OCI-LY1 (cell line): ENCODE measurements around the gene NACC1.
A peak's percentile ranks its signal among the peaks of the same experiment; 100 is the strongest.
"Not testable (repeated sequence)": the region's sequence is repeated elsewhere in the genome, so short reads cannot be mapped to it uniquely, and the experiment has no call there.

ENCODE experiments used
- H2AFZ ChIP-seq: fragments of 200-600 bp; sonication (generic), shearing (Covaris generic); 2 replicates; pipeline ENCODE4 v1.6.0; 2014; ENCODE audit warnings: antibody characterized with exemption, mild to moderate bottlenecking, low read length
- H3F3A ChIP-seq: fragments of 200-600 bp; sonication (generic), shearing (Covaris generic); 2 replicates; pipeline ENCODE4 v1.6.0; 2014; ENCODE audit warnings: mild to moderate bottlenecking, antibody characterized with exemption, low read length, moderate library complexity; ENCODE audit not compliant: insufficient read depth
- H3K27ac ChIP-seq: fragments of 200-600 bp; sonication (generic); 2 replicates; pipeline ENCODE4 v1.5.1; 2014; ENCODE audit warnings: low read length, mixed run types, mild to moderate bottlenecking, low read depth; ENCODE audit not compliant: poor library complexity, severe bottlenecking
- H3K27me3 ChIP-seq: fragments of 200-600 bp; sonication (generic); 2 replicates; pipeline ENCODE4 v1.6.0; 2014; ENCODE audit warnings: antibody characterized with exemption, mild to moderate bottlenecking, low read length, moderate library complexity; ENCODE audit not compliant: insufficient read depth
- H3K36me3 ChIP-seq: fragments of 200-600 bp; sonication (generic); 2 replicates; pipeline ENCODE4 v1.6.1; 2014; ENCODE audit warnings: mild to moderate bottlenecking, antibody characterized with exemption, low read length, moderate library complexity, mixed read lengths; ENCODE audit not compliant: insufficient read depth
- H3K4me1 ChIP-seq: fragments of 200-600 bp; sonication (generic); 2 replicates; pipeline ENCODE4 v1.5.1; 2014; ENCODE audit warnings: mild to moderate bottlenecking, low read length, moderate library complexity; ENCODE audit not compliant: insufficient read depth, severe bottlenecking
- H3K4me2 ChIP-seq: fragments of 200-600 bp; sonication (generic), shearing (Covaris generic); 2 replicates; pipeline ENCODE4 v1.6.1; 2014; ENCODE audit warnings: low read length
- H3K4me3 ChIP-seq: fragments of 200-600 bp; sonication (generic); 2 replicates; pipeline ENCODE4 v1.5.1; 2014; ENCODE audit warnings: low read length, low read depth, mild to moderate bottlenecking, mixed read lengths; ENCODE audit not compliant: poor library complexity, severe bottlenecking
- H3K79me2 ChIP-seq: fragments of 200-600 bp; shearing (Covaris generic); 2 replicates; pipeline ENCODE4 v1.6.1; 2016; ENCODE audit warnings: mixed run types, low read length, mixed read lengths; ENCODE audit not compliant: insufficient read depth
- H3K9ac ChIP-seq: fragments of 200-600 bp; sonication (generic), shearing (Covaris generic); 2 replicates; pipeline ENCODE4 v1.6.1; 2014; ENCODE audit warnings: mild to moderate bottlenecking, low read length, mixed read lengths
- H3K9me2 ChIP-seq: fragments of 200-600 bp; sonication (generic), shearing (Covaris generic); 2 replicates; pipeline ENCODE4 v1.6.1; 2014; ENCODE audit warnings: low read depth, mild to moderate bottlenecking, low read length, mixed read lengths
- H3K9me3 ChIP-seq: fragments of 200-600 bp; shearing (Covaris generic); 2 replicates; pipeline ENCODE4 v1.6.1; 2014; ENCODE audit warnings: low read length, mixed read lengths
- H4K20me1 ChIP-seq: fragments of 200-600 bp; sonication (generic), shearing (Covaris generic); 2 replicates; pipeline ENCODE4 v1.6.0; 2016; ENCODE audit warnings: mild to moderate bottlenecking, low read length; ENCODE audit not compliant: insufficient read depth
- EZH2 ChIP-seq: fragments of 200-600 bp; sonication (generic), shearing (Covaris generic); IDR thresholded peaks from 2 replicates; pipeline ENCODE4 v1.8.0; 2017; ENCODE audit warnings: borderline replicate concordance, mixed run types, mild to moderate bottlenecking, antibody characterized with exemption, low read length, moderate library complexity, mixed read lengths
- TF ChIP-seq, protein P1 (sequence below): fragments of 200-600 bp; sonication (generic), shearing (Covaris generic); IDR thresholded peaks from 2 replicates; pipeline ENCODE4 v1.5.1; 2017; ENCODE audit warnings: mild to moderate bottlenecking, antibody characterized with exemption, low read length, moderate library complexity, mixed read lengths

Gene NACC1

DNA sequence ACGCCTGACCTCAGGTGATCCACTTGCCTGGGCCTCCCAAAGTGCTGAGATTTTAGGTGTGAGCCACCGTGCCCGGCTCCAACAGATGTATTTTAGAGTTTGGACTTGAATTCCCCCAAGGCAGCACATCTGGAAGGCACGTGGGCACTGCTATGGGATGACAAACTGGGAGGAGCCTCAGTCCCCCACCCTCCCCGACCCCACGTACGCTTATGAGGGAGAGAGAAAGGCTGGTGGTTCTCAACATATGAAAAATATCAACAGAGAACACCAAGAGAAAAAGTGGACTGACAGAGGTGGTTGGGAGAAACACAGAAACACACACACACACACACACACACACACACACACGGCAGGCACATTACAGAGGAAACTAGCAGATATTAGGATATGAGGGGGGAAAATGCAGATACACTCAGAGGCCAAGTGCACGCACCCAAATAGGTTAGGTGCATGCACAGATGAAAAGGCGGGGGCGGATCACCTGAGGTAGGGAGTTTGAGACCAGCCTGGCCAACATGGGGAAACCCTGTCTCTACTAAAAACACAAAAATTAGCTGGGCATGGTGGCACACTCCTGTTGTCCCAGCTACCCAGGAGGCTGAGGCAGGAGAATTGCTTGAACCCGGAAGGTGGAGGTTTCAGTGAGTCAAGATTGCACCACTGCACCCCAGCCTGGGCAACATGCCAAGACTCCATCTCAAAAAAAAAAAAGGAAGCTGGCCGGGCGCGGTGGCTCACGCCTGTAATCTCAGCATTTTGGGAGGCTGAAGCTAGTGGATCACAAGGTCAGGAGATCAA, 28.9 kb downstream of the NACC1 start:
- TF ChIP-seq EZH2: no peak
- TF ChIP-seq, protein P1, sequence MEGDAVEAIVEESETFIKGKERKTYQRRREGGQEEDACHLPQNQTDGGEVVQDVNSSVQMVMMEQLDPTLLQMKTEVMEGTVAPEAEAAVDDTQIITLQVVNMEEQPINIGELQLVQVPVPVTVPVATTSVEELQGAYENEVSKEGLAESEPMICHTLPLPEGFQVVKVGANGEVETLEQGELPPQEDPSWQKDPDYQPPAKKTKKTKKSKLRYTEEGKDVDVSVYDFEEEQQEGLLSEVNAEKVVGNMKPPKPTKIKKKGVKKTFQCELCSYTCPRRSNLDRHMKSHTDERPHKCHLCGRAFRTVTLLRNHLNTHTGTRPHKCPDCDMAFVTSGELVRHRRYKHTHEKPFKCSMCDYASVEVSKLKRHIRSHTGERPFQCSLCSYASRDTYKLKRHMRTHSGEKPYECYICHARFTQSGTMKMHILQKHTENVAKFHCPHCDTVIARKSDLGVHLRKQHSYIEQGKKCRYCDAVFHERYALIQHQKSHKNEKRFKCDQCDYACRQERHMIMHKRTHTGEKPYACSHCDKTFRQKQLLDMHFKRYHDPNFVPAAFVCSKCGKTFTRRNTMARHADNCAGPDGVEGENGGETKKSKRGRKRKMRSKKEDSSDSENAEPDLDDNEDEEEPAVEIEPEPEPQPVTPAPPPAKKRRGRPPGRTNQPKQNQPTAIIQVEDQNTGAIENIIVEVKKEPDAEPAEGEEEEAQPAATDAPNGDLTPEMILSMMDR: no peak
- Histone ChIP-seq H3F3A (no peaks in the 10 kb centered on the region), H3K4me2 (no peak overlapping the region)

DNA sequence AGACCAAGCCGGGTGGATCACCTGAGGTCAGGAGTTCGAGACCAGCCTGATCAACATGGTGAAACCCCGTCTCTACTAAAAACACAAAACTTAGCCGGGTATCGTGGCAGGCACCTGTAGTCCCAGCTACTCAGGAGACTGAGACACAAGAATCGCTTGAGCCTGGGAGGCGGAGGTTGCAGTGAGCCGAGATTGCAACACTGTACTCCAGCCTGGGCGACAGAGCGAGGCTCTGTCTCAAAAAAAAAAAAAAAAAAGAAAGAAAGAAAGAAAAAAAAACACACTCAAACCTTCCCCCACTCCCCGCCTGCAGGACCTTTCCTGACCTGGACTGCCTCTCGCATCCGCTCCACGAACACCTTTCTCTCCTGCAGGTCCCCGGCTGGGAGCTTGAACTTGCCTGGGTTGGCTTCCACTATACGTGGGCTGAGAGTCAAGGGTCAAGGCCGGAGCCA, 31.1 kb downstream of the NACC1 start:
- not testable (repeated sequence) for H3K9me2 ChIP-seq
- H3K4me1 ChIP-seq: peaks cover 27% of the 10 kb centered on the region

More for the DNA sequence above, 28.9 kb downstream of the NACC1 start:
- Histone ChIP-seq H3K9me3 (no peaks in the 10 kb centered on the region), H4K20me1 (no peaks in the 10 kb centered on the region), H3K4me3 (no peak overlapping the region), H3K79me2 (no peaks in the 10 kb centered on the region), H3K27ac (peak overlapping the region; percentile 7), H3K27me3 (no peaks in the 10 kb centered on the region), H3K36me3 (0 out of 2 replicates have a peak, but pooled peaks cover 9% of the 10 kb centered on the region), H2AFZ (no peak overlapping the region), H3K9ac (no peak overlapping the region), H3K4me1 (peaks cover 5% of the 10 kb centered on the region), H3K9me2 (no peaks in the 10 kb centered on the region)

DNA sequence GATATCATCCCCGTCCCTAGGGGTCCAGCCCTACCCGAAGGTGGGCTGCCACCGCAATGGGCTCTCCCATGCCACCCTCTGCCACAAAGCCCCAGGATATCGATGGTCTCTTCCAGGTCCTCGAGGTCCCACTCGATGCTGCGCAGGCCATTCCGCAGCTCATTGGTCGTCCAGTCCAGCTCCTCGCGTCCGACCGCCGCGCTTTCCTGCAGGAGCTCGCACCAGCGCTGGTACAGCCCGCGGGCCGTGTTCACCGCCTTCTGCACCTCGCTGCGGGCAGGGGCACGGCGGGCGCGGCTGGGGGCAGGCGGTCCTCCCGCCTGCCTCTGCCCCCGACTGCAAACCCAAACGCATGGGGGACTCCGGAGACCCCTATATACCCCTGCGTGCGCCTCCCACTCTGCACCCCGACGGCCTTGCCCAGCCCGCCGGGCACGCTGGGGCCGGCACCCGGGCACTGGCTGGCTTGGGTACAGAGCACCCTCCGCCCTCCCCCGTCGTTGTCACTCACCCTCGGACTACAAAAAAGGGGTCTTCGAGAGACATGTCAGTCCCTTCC, 31.6 kb downstream of the NACC1 start:
- H3K9me2 ChIP-seq: no peaks in the 10 kb centered on the region
- H3K4me1 ChIP-seq: peaks cover 32% of the 10 kb centered on the region
- no peaks in the 10 kb centered on the region for H3F3A ChIP-seq
- H2AFZ ChIP-seq: no peak overlapping the region
- H3K27ac ChIP-seq: peak overlapping the region; percentile 6
- no peaks in the 10 kb centered on the region for H4K20me1 ChIP-seq
- no peak for TF ChIP-seq EZH2
- TF ChIP-seq, protein P1: no peak
- peak overlapping the region; percentile 92 for H3K9ac ChIP-seq
- peaks cover 6% of the 10 kb centered on the region for H3K36me3 ChIP-seq
- H3K79me2 ChIP-seq: no peaks in the 10 kb centered on the region
- no peaks in the 10 kb centered on the region for H3K9me3 ChIP-seq
- no peaks in the 10 kb centered on the region for H3K27me3 ChIP-seq
- H3K4me2 ChIP-seq: peak overlapping the region; percentile 92
- H3K4me3 ChIP-seq: peak overlapping the region; percentile 90

More for the DNA sequence above, 31.1 kb downstream of the NACC1 start:
- H2AFZ ChIP-seq, H3K79me2 ChIP-seq, H3F3A ChIP-seq, H4K20me1 ChIP-seq, H3K27me3 ChIP-seq, H3K9me3 ChIP-seq: not testable (repeated sequence)
- Histone ChIP-seq H3K4me2 (peak overlapping the region; percentile 92), H3K4me3 (peak overlapping the region; percentile 90), H3K9ac (peak overlapping the region; percentile 92), H3K27ac (peak overlapping the region; percentile 6), H3K36me3 (peaks cover 11% of the 10 kb centered on the region)
